NCI-H1092 (cell line): ENCODE results near the gene FAM32A.

Experiments used
- DNase-seq: peaks from one replicate; lab custom pipeline; 2025; lab: John Stamatoyannopoulos, UW

Gene FAM32A

GRCh38 chr19:16185123-16185767 lies at the start of gene FAM32A:
TSS of gene FAM32A (plus strand) at chr19:16185410. CDS start at chr19:16185443, 33 bp downstream.
- peak; percentile 99 for DNase-seq

GRCh38 chr19:16135430-16136127 lies 49.6 kb upstream of the FAM32A start:
- no peak for DNase-seq

- peak; percentile 23 for DNase-seq
Measured at GRCh38 chr19:16136185-16136999, 48.8 kb upstream of the FAM32A start.

GRCh38 chr19:16139752-16140151 lies 45.5 kb upstream of the FAM32A start:
- DNase-seq = no peak

- no peak for DNase-seq
Measured at GRCh38 chr19:16141043-16141442, 44.2 kb upstream of the FAM32A start.

- no peak for DNase-seq
Measured at GRCh38 chr19:16142032-16142580, 43.1 kb upstream of the FAM32A start.

- no peak for DNase-seq
Measured at GRCh38 chr19:16143399-16144215, 41.6 kb upstream of the FAM32A start, which contains the start of gene HSH2D. TSS of gene HSH2D (plus strand) at chr19:16143685. CDS start at chr19:16148751, 5,066 bp downstream.

- no peak for DNase-seq
Measured at GRCh38 chr19:16144216-16144581, 41.0 kb upstream of the FAM32A start.

- DNase-seq = no peak
Measured at GRCh38 chr19:16146112-16146511, 39.1 kb upstream of the FAM32A start.

GRCh38 chr19:16148443-16149229 lies 36.6 kb upstream of the FAM32A start:
- DNase-seq = no peak

GRCh38 chr19:16153582-16154336 lies 31.5 kb upstream of the FAM32A start:
- DNase-seq = no peak

GRCh38 chr19:16154557-16154956 lies 30.7 kb upstream of the FAM32A start:
- DNase-seq = no peak

- no peak for DNase-seq
Measured at GRCh38 chr19:16155128-16155527, 30.1 kb upstream of the FAM32A start.

- no peak for DNase-seq
Measured at GRCh38 chr19:16156904-16157303, 28.3 kb upstream of the FAM32A start.

GRCh38 chr19:16157601-16158000 lies 27.6 kb upstream of the FAM32A start:
- DNase-seq = no peak

GRCh38 chr19:16159655-16160054 lies 25.6 kb upstream of the FAM32A start:
- no peak for DNase-seq

- DNase-seq = no peak
Measured at GRCh38 chr19:16160445-16160942, 24.7 kb upstream of the FAM32A start.

GRCh38 chr19:16160943-16161560 lies 24.2 kb upstream of the FAM32A start:
- DNase-seq = no peak

GRCh38 chr19:16161840-16162239 lies 23.4 kb upstream of the FAM32A start:
- no peak for DNase-seq
